ENCODE data around the gene DYTN.

The DYTN gene

GRCh38 chr2:206696910-206697309, 21.3 kb downstream of the DYTN start:
- no peak for DNase-seq (ENCODE audit: extremely low read depth, low read depth)
- TF ChIP-seq CTCF (IDR thresholded peaks at IDR 0.05; ENCODE audit: low read depth, low read length) = no peak

- TF ChIP-seq CTCF (IDR thresholded peaks at IDR 0.05; ENCODE audit: low read depth, low read length) = peak; percentile 52
- DNase-seq (ENCODE audit: extremely low read depth, low read depth) = peak; percentile 36
Observed at GRCh38 chr2:206693399-206694137, 24.6 kb downstream of the DYTN start.

- no peak for DNase-seq (ENCODE audit: extremely low read depth, low read depth)
- no peak for TF ChIP-seq CTCF (IDR thresholded peaks at IDR 0.05; ENCODE audit: low read depth, low read length)
Observed at GRCh38 chr2:206692971-206693370, 25.2 kb downstream of the DYTN start.

GRCh38 chr2:206688990-206689389, 29.2 kb downstream of the DYTN start:
- no peak for DNase-seq (ENCODE audit: extremely low read depth, low read depth)
- TF ChIP-seq CTCF (IDR thresholded peaks at IDR 0.05; ENCODE audit: low read depth, low read length) = no peak

- TF ChIP-seq CTCF (IDR thresholded peaks at IDR 0.05; ENCODE audit: low read depth, low read length) = no peak
- no peak for DNase-seq (ENCODE audit: extremely low read depth, low read depth)
Observed at GRCh38 chr2:206688453-206688852, 29.7 kb downstream of the DYTN start.

GRCh38 chr2:206683546-206683945, 34.6 kb downstream of the DYTN start:
- no peak for TF ChIP-seq CTCF (IDR thresholded peaks at IDR 0.05; ENCODE audit: low read depth, low read length)
- DNase-seq (ENCODE audit: extremely low read depth, low read depth) = no peak

GRCh38 chr2:206670531-206671319, 47.5 kb downstream of the DYTN start:
- TF ChIP-seq CTCF (IDR thresholded peaks at IDR 0.05; ENCODE audit: low read depth, low read length) = no peak
- DNase-seq (ENCODE audit: extremely low read depth, low read depth) = no peak

All from AG09319 (cell line).